ENCODE data around the gene ORM1. TPM values are rescaled to one million over a fixed set of nuclear protein-coding genes. Genes with fewer than 3 reads are reported as not detected.
A peak's percentile ranks its signal among the peaks of the same experiment; 100 is the strongest.

Gene ORM1
- total and polyA plus RNA-seq, 4 donors: 22.4 to 1,249 (median 184) TPM

DNA sequence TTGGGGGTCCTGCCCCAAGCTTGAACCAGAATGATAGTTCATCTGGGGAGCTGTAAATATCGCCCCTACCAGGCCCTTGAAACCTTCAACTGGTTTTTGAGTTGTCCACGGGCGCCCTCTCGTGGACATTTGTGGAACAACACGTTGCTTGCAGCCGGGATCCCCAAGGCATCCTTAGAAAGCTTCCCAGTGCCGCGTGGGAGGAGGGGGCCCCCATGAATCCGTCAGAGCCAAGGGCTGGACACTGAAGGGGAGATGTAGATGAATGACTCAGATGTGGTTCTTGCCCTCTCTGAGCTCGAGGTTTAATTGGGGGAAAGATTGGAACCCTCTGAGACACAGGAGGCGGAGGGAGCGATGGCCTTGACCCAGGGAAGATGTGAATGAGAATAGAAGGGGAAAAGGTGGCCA lies 31.8 kb upstream of the ORM1 start:
- ATAC-seq (ENCODE audit: insufficient read depth, low FRiP score): no peak
- WGBS, 2 donors: 18% methylated on average over 12 of the region's 12 CpGs
- H3K27ac ChIP-seq (ENCODE audit: low read depth in 1 of 2, low read length in 1 of 2): no peak overlapping the region
- H3K4me1 ChIP-seq (ENCODE audit: control insufficient read depth in 5 of 5, insufficient read depth in 5 of 5, low read length in 5 of 5): no peaks in the 10 kb centered on the region
- peaks cover 0 to 52% (median 21%) of the 10 kb centered on the region in 4 donors for H3K36me3 ChIP-seq (ENCODE audit: control insufficient read depth in 4 of 4, insufficient read depth in 4 of 4, low read length in 4 of 4)
- no peaks in the 10 kb centered on the region for H3K27me3 ChIP-seq (ENCODE audit: control insufficient read depth in 3 of 3, insufficient read depth in 3 of 3, low read length in 2 of 3)
- peak; percentile 76 to 78 (median 78) for DNase-seq
- peaks cover 0 to 8% (median 2%) of the 10 kb centered on the region in 4 donors for H3K9me3 ChIP-seq (ENCODE audit: control insufficient read depth in 4 of 4, insufficient read depth in 3 of 4, low read length in 3 of 4)
- H3K4me3 ChIP-seq: no peak overlapping the region
- no peak overlapping the region for H3K9ac ChIP-seq (ENCODE audit: insufficient read depth in 1 of 2, low read length in 2 of 2)
- TF ChIP-seq, protein P1, sequence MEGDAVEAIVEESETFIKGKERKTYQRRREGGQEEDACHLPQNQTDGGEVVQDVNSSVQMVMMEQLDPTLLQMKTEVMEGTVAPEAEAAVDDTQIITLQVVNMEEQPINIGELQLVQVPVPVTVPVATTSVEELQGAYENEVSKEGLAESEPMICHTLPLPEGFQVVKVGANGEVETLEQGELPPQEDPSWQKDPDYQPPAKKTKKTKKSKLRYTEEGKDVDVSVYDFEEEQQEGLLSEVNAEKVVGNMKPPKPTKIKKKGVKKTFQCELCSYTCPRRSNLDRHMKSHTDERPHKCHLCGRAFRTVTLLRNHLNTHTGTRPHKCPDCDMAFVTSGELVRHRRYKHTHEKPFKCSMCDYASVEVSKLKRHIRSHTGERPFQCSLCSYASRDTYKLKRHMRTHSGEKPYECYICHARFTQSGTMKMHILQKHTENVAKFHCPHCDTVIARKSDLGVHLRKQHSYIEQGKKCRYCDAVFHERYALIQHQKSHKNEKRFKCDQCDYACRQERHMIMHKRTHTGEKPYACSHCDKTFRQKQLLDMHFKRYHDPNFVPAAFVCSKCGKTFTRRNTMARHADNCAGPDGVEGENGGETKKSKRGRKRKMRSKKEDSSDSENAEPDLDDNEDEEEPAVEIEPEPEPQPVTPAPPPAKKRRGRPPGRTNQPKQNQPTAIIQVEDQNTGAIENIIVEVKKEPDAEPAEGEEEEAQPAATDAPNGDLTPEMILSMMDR (IDR thresholded peaks at IDR 0.05; ENCODE audit: control extremely low read depth, extremely low read depth): peak; percentile 72

DNA sequence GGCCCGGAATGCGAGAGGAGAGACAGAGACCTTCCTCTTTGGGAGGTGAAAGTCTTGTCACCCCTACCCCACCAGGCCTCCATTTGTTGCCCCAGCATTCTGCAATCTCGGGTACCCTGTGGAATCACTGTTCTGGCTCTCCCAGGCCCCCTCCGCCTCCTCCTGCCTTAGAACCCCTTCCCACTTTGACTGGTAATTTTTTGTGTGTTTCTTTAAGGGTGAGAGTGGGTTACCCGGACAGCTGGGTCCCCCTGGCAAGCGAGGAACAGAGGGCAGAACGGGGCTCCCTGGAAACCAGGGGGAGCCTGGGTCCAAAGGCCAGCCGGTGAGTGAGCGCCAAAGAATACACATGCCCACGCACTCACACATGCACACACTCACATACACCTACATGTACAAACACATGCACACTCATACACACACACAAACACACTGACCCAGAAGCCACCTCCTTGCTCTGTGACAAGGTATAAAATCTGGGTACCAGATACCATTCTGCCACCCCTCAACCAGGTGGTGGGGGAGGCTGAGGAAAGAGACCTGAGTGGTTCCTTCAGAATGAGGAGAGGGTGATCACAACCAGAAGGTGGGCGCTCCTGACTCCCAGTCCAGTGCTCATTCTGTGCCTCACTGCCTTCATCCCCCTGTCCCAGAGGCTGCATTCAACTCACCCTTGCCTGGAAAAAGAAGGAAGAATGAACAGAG lies 30.9 kb upstream of the ORM1 start:
- TF ChIP-seq, protein P1 (IDR thresholded peaks at IDR 0.05; ENCODE audit: control extremely low read depth, extremely low read depth): no peak
- Histone ChIP-seq H3K9me3 (ENCODE audit: control insufficient read depth in 4 of 4, insufficient read depth in 3 of 4, low read length in 3 of 4) (peaks cover 0 to 8% (median 2%) of the 10 kb centered on the region in 4 donors), H3K36me3 (ENCODE audit: control insufficient read depth in 4 of 4, insufficient read depth in 4 of 4, low read length in 4 of 4) (peaks cover 0 to 56% (median 24%) of the 10 kb centered on the region in 4 donors), H3K27ac (ENCODE audit: low read depth in 1 of 2, low read length in 1 of 2) (no peak overlapping the region), H3K9ac (ENCODE audit: insufficient read depth in 1 of 2, low read length in 2 of 2) (no peak overlapping the region), H3K4me3 (no peak overlapping the region), H3K27me3 (ENCODE audit: control insufficient read depth in 3 of 3, insufficient read depth in 3 of 3, low read length in 2 of 3) (no peaks in the 10 kb centered on the region), H3K4me1 (ENCODE audit: control insufficient read depth in 5 of 5, insufficient read depth in 5 of 5, low read length in 5 of 5) (no peaks in the 10 kb centered on the region)
- DNase-seq: peak in 1 of 3 donors; percentile 11
- ATAC-seq (ENCODE audit: insufficient read depth, low FRiP score): no peak
- WGBS, 2 donors: 90 to 92% methylated on average over 10 to 11 of the region's 11 CpGs

DNA sequence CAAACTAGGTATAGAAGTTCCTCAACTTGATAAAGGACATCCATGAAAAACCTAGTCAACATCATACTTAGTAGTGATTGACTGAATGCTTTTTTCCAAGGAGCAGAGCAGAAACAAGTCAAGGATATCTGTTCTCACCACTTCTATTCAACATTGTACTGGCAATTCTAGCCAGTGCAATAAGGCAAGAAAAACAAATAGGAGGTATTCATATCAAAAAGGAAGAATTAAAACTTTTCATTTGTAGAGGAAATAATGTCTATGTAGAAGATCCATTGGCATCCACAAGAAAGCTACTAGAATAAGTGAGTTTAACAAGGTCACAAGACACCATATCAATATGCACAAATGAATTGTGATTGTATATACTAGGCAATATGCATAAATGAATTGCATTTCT lies 28.2 kb upstream of the ORM1 start:
- DNase-seq (no peak), ATAC-seq (ENCODE audit: insufficient read depth, low FRiP score) (no peak)
- Histone ChIP-seq H3K4me3 (no peak overlapping the region), H3K36me3 (ENCODE audit: control insufficient read depth in 4 of 4, insufficient read depth in 4 of 4, low read length in 4 of 4) (peaks cover 0 to 58% (median 27%) of the 10 kb centered on the region in 4 donors), H3K4me1 (ENCODE audit: control insufficient read depth in 5 of 5, insufficient read depth in 5 of 5, low read length in 5 of 5) (no peaks in the 10 kb centered on the region), H3K9me3 (ENCODE audit: control insufficient read depth in 4 of 4, insufficient read depth in 3 of 4, low read length in 3 of 4) (peaks cover 0 to 8% (median 2%) of the 10 kb centered on the region in 4 donors), H3K9ac (ENCODE audit: insufficient read depth in 1 of 2, low read length in 2 of 2) (no peak overlapping the region), H3K27ac (ENCODE audit: low read depth in 1 of 2, low read length in 1 of 2) (no peak overlapping the region), H3K27me3 (ENCODE audit: control insufficient read depth in 3 of 3, insufficient read depth in 3 of 3, low read length in 2 of 3) (no peaks in the 10 kb centered on the region)
- TF ChIP-seq, protein P1 (IDR thresholded peaks at IDR 0.05; ENCODE audit: control extremely low read depth, extremely low read depth): no peak
